ENCODE results near the gene LDB3.

LDB3 gene

DNA sequence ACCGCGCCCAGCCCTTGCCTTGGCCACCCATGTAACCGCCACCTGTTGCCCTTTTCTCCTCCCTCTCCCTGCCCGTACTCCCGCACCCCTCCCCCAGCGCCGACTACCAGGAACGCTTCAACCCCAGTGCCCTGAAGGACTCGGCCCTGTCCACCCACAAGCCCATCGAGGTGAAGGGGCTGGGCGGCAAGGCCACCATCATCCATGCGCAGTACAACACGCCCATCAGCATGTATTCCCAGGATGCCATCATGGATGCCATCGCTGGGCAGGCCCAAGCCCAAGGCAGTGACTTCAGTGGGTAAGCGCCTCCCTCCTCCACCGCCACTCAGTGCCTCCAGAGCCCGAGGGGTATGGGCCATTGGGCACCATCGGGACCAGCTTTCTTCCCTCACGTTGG is 18.7 kb downstream of the LDB3 start:
- DNase-seq (ENCODE audit: low spot score): no peak

DNA sequence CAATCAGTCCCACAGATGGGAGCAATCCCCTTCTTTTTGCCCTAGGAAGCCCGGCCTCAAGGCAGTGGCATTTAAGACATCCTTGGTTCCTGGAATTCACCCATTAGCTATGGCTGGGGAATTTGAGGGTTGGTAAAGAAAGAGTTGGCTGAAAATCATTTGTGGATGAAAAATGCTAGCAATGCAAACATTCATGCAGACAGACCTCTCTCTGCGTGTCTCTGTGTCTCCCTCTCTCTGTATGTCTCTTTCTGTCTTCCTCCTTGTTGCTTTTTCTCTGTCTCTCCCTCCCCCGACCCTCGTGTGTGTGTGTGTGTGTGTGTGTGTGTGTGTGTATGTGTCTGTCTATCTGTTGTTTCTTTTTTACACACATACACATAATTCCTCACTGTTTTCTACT is 19.4 kb downstream of the LDB3 start:
- no peak for DNase-seq (ENCODE audit: low spot score)

DNA sequence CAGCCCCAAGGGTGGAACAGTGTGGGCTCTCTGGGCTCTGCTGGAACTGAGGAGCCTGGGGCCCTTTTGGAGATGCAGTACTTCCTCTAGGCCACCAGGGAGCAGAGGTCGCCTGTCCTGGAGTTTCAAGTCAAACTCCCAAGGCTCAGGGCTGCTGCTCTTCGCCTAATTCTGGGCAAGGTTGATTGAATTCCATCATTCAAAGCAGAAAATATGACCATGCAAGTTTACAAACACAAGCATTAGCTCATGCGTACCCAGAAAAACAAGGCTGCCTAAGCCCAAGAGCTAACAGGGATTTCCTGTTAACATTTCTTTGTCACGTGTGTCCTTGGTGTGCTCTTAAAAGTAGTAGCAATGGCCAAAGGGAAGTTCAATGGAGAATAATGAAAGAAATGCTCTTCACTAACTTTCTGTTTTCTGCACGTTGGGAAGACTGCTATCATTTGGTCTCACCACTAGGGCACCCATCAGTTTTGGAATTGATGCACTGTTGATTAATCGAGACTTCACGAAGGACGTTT is 20.1 kb downstream of the LDB3 start:
- peak; percentile 77 for DNase-seq (ENCODE audit: low spot score)

DNA sequence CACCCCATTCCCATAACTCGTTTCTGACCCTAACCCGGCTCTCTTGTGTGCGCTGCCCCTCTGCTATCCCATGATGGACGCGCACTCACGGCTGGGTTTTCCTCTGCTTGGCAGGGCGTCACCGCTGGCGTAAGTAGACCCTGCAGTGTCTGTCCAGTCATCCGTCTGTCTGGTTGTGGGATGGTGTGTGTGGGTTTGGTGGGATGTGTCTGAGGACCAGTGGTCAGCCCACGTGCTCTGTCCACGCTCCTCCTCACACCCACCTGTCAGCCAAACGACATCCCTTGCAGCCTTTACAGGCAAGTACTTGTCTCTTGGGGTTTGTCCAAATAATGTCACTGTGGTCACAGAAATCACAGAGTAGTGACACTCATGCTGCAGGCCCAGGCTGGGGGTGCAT is 20.8 kb downstream of the LDB3 start:
- DNase-seq (ENCODE audit: low spot score): no peak

DNA sequence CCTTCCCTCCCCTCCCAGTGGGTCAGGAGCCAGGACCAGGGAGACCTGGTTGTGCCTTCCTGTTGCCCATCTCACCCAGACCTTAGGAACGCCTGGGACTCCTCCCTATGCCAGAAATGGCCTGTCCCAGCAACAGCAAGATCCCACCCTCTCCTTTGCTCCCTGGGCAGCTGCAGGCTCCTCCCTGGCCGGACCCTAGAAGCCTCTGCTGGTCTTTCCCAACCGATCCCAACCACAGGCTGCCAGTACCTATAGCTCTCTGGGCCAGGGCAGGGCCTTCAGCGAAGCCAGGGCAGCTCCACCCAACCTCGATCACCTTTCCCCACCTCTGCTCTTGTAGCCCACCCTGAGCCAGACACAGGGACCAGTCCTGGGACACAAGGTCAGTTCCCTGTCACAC is 21.9 kb downstream of the LDB3 start:
- DNase-seq (ENCODE audit: low spot score): no peak

DNA sequence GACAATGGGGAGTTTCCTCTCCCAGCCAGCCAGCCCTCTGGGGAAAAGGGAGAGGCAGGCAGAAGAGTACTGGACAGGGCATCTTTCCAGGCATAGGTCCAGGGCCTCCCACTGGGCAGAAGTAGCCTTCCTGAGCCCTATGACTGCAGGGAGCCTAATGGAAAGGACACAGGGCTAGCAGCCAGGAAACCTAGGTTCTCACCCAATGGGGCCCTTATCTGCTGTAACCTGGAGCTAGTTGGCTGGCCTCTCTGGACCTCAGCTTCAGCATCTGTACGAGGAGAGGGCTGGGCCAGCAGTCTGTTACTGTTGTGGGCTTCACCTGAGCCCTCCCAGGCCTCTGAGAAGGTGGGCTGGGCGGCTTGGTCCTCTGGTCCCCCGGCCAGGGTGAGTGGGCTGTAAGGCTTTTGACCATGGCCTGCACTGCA is 22.4 kb downstream of the LDB3 start:
- no peak for DNase-seq (ENCODE audit: low spot score)

DNA sequence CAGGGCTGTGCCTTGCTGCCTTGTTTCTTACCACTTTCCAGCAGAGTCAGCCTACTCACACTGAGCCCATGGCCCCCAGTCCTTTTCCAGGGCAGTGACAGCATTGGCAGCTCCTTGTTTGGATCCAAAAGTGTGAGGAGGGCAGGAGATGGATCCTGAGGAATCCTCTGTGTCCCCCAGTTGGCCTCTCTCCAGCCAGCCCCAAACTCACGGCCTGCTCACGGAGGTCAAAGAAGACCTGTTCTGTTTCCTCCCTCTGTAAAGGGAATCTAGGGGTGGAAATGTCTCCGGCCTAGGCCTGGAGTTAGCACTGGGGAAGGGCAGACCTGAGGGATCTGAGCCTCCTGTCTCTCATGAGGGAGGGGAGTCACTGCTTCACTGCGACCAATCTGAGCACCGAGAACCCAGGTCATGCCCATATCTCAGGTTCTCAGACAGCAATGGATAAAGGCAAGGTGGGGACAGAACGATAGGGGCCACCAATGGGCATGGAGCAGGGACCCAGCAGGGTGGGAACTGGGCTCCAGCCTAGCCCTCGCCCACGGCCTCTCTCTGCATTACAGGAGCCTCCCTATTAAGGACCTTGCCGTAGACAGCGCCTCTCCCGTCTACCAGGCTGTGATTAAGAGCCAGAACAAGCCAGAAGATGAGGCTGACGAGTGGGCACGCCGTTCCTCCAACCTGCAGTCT is 23.2 kb downstream of the LDB3 start:
- no peak for DNase-seq (ENCODE audit: low spot score)

DNA sequence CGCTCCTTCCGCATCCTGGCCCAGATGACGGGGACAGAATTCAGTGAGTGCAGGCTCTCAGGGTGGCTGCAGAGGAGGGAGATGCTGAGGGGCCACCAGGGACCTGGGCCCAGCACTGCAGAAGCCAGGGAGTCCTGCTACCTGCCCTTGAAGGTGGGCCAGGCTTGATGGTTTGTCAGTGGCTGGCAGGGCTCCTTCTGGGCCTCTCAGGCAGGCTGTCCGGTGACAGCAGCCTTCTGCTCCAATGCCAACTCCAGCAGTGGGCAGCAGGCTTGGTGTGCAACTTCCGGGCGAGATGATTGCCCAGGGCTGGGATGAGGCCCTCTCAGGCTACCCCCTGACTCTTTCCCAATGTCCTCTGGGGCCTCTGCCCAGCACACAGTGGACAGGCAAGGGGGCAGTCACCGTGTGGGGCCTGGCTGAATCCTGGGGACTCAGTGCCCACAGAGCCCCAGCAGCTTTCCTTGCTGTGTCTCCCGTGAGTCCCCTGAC is 23.8 kb downstream of the LDB3 start:
- DNase-seq (ENCODE audit: low spot score): no peak

DNA sequence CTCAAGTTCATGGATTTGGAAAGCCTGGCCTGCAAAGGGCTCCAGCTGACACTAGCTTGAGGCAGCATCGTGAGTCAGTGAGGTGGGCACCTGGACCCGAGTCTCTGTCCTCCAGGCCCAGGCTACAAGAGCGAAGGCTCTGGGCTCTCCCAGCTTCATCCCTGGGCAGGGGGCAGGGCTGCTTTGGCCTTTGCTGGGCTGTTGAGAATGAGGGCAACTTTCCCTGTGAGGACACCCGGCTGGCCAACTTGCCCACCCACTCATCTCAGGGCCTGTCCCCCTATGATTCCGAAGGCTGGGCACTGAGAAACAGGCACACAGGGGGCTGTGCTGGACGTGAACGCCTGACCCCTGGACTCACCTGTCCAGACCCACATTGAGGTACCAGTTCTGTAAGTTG is 24.4 kb downstream of the LDB3 start:
- no peak for DNase-seq (ENCODE audit: low spot score)

DNA sequence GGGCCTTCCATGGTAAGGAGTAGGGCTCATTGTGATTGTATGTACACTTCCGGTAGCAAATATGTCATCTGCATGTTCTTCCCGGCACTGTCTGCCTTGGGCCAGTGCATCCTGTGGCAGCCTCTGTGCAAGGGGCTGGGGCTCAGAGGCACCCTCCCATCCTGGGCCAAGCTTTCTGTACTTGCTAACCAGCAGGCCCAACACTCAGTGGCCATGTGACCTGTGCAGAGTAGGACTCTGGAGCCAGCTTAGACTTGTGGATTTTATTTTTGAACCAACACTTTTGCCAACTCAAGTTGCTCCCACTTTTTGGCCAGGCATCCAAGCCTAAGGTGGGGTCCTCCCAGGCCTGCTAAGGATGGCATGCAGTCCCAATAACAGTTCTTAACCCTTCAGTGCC is 25.0 kb downstream of the LDB3 start:
- no peak for DNase-seq (ENCODE audit: low spot score)

DNA sequence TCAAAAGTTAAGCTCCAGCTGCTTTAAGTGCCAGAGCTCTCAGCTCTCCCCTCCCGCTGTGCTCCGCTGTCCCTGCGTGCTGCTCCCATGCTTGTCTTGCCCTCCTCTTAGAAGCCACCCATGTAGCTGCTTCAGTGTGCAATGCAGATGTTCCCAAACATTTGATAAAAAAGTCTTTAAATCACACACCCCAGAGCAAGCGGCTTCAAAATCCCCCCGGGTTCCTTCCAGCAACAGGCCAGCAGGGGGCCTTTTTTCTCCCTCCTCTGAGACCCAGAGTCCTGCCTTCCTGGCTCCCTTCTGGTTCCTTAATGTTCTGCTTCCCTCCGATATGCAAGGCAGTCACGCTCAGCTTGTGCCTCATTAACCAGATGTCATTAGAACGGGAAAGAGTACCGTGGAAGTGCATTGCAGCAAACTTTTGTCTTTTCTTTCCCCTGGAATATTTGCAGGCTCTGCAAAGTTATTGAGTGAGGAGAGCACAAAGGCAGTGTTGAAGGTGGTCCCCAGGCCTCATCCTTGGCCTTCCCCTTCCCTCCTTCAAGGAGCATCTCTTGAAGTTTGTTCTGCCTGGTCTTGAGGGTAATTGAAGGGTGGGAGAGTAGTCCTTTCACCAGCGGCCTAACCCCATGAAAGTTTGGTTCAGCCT is 25.5 kb downstream of the LDB3 start:
- DNase-seq (ENCODE audit: low spot score): peak; percentile 29

DNA sequence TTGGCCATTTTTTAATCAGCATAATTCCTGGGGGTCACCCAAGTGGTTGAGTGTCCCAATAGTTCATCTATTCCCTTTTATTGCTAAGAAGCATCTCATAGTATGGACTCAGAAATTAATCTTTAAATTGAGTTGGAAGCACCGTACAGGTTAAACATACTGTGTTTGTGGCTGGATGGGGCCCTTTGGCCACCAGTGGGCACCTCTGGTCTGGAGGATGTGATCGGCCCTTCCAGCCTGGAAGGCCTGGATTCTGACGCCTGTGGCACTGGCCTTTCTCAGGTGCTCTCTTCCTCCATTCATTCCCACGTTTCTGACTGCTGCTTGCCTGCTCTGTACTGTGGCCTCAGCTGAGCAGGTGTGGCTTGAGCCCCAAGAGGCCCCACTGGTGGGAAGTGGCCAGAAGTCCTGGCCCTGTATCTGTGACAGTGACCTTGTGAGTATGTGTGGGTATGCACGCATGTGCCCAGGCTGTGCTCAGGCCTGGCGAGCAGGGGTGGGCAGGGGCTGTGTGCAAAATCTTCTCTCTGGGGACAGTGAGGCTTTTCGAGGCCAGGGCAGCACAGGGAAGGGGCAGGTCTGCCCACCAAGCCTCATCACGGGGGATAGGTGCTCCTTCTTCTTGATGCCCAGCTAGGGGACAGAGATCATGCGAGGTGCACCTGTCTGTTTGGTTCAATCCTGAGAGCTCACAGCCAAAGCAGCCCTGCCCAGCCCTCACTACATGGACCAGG is 30.1 kb downstream of the LDB3 start:
- peak; percentile 26 for DNase-seq (ENCODE audit: low spot score)

DNA sequence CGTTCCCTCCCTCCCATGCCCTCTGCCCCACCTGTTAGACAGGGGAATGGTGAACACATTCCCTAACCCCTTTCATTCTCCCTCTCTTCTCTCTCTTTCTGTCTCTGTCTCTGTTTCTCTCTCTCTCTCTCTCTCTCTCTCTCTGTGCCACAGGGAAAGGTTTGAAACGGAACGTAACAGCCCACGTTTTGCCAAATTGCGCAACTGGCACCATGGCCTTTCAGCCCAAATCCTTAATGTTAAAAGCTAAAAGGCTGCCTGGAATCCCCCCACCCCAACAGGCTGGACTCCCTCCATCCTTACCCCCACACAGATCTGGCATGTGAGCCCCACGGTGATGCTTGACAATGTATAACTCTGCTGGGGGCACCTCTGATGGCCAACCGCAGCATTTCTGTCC is 30.8 kb downstream of the LDB3 start:
- no peak for DNase-seq (ENCODE audit: low spot score)

DNA sequence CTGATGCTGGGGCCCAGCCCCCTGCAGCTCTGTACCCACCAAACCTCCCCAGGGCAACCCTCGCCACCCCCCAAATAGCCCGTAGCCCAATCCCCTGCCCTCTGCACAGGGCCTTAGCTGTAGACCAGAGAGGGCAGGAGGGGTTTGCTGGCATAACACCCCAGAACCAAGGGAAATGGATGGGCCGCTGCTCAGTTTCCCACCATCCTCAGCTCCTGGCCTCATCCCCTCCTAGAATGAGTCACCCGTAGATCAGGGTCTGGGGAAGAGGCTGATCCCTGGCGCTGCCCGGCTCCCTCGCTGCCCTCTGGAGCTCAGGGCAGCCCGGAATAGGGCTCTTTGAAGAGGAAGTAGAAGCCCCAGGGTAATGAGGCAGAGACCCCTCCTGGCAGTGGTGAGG is 31.2 kb downstream of the LDB3 start:
- DNase-seq (ENCODE audit: low spot score): no peak

DNA sequence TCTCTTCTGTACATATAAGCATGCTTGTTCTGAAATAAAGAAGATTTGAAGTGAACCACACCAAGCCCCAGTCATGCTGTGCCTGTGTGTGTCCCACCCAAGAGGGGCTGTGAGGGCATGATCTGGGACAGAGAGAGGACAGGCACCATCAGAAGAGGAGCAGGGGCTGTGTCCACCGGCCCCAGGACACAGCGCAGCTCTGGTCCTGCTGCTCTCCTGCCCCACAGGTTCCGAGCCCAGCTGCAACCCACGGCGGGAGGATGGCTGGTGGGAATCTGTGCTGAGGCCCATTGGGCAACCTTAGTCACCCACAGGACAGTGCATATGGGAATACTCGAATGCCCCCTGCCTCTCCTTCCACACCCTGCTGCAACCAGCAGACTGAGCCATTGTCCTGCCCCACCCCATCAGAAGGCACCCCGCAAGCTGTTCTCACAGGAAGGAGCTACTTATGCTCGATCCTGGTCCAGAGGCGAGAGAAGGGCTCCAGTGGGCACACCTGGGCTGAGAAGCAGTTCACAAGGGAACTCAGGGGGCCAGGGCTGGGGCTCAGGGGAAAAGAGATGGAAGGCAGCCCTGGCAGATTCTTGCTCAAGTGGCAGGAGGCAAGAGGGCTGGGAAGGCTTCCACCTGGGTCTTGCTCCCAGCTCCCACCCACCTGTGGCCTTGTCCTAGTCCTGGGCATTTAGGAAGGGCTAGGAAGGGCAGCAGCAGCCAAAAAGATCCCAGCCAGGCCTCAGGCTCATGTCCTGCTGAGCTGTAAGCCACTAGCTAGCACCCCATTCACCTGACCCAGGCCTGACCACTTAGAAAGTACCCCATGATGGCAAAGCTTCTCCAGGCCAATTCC is 31.9 kb downstream of the LDB3 start:
- no peak for DNase-seq (ENCODE audit: low spot score)

DNA sequence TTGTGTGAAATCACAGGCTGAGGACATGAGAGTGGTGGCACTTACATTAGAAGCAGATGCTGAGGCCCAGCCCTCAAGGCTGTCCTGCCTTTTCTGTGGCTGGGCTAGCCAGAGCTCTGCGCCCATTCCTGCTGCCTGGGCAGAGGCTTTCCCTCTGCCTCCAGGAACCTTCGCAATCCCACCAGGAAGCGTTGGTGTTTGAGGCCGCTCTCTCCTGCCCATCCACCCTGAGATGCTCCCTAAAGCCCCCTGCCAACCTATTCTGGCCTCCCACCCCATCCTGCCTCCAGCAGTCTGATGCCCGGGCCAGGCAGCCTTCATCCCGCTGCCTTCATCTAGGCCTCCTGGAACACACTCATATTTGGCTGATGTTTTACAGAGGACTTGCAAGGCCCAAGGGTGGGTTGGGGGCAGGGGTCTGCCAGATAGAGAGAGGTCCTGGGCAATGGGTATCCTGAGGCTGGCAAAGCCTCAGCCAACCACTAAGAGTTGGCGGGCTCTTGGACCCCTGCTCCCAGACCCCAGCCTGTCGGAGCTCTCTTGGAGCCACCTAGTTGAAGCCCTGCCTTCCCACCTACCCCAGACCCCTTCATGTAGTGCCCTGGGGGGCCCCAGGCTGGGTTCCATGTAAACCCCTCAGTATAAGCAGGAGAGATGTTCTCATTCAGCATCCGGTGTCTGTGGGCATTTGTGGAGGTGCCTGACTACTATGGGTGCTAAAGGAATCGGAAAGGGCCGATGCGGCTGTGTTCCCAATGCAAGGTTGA is 32.7 kb downstream of the LDB3 start:
- no peak for DNase-seq (ENCODE audit: low spot score)

DNA sequence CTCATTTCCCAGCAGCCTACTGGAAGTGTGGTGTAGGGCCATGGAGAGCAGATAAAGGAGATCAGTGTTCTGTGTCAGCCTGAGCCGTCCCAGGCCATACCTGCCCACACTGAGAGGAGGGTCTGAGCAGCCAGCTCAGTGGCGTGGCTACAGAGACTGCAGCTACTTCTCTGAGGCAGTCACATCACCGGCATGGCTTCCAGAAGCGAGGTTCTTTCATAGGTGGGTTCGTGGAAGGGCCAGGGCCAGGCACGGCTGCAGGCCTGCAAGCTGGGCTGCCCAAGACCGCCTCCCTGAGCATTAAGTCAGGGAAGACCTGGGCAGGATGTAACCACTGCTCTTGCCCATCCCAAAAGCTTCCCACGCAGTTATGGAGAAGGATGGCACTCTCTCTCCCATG is 34.9 kb downstream of the LDB3 start:
- DNase-seq (ENCODE audit: low spot score): no peak

DNA sequence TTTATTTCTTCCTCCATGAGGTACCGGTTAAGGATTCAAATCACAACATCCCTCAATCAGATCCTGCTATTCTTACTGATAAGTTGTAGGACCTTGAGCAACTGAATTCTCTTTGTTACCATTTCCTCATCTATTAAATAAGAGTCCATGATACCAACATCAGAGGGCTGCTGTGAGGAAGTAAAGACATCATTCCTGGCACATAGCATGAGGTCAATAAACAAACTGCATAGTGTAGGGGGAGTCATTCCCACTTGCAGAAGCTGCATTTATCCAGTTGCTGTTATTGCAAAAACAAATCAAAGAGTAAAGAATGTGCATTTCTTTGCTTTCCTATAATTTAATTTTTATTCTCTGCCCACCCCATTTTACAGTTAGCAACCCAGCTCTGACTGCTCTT is 36.8 kb downstream of the LDB3 start:
- no peak for DNase-seq (ENCODE audit: low spot score)

DNA sequence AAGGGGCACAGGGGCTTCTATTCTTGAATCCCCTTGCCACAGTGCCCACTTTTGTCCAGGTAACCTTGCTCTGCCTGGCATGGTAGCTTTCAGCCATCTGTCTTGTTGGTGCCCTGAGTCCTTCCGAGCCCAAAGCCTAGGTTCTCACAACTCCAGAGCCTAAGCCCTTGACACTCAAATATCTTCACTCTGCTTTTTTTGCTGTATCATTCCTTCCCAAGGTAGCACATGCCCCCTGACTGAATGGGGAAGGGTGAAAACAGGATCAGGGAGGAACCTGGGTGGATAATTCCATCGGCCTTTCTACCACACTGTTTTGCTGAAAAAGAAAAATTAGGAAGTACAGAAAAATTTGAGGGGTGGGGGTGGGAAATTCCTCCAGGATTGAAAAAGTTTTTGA is 37.6 kb downstream of the LDB3 start:
- DNase-seq (ENCODE audit: low spot score): no peak

DNA sequence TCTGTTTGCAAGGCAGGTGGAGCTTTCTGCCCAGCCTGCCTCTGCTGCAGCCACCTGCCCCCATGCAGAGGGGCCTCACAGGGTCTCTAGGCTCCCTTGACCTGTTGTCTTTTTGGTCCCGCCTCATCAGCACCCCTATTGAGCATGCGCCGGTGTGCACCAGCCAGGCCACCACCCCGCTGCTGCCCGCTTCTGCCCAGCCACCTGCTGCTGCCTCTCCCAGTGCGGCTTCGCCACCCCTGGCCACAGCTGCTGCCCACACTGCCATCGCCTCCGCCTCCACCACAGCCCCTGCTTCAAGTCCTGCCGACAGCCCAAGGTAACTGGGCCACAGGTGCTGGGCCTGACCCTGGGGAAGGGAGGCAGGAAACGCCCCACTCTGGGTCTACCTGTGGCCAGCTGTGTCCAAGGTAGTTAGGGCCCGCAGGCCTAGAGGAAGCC is 38.1 kb downstream of the LDB3 start:
- no peak for DNase-seq (ENCODE audit: low spot score)

DNA sequence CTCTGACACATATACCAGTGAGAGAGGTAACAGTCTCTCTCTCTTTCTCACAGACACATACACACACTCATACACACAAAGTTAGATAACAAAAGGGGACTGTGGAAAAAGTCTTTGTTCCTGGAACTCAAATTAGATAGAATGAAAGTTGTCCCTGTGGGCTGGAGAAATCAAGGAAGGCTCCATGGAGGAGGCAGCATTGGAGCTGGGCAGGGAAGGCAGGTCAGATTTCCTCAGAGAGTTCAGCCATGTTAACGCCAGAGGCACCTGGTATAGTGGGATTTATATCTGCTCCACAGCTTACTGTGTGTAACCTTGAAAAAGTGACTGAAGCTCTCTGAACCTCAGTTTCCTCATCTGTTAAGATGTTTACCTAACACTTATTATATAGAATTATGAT is 38.7 kb downstream of the LDB3 start:
- DNase-seq (ENCODE audit: low spot score): no peak
